ENCODE data around the gene TOGARAM2. TPM values are rescaled to one million over a fixed set of nuclear protein-coding genes. Genes with fewer than 3 reads are reported as not detected.
A peak's percentile ranks its signal among the peaks of the same experiment; 100 is the strongest.

TOGARAM2 gene
- total RNA-seq, 1 experiment from 2014 or later = 0.76 TPM

DNA sequence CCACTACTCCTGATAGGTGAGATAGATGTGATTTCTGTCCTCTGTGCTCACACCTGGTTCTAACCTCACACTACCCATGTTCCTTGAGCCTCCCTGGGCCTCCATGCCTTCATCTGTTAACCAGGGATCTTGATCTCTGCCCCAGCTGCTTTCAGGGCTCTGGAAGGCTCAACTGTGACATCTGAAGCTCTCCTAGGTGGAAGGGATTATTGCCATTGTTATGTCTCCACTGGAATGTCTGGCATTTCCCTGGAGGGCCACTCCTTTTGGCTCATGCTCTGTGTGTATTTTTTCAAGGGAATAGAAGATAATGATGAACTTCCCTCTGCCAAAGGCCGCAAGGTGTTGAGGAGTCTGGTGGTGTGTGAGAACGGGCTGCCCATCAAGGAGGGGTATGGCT, 52.1 kb downstream of the TOGARAM2 start:
- TF ChIP-seq POLR2AphosphoS5 (IDR thresholded peaks at IDR 0.05; ENCODE audit: low read depth, low read length) (no peak), JUND (IDR thresholded peaks at IDR 0.05) (no peak), REST (IDR thresholded peaks at IDR 0.05; ENCODE audit: low read depth) (no peak), SRF (IDR thresholded peaks at IDR 0.05; ENCODE audit: low read depth) (no peak), EZH2phosphoT487 (IDR thresholded peaks at IDR 0.05; ENCODE audit: borderline replicate concordance) (no peak), CEBPB (IDR thresholded peaks at IDR 0.05; ENCODE audit: low read depth) (no peak), RAD21 (IDR thresholded peaks at IDR 0.05; ENCODE audit: low read depth) (no peak), POLR2A (IDR thresholded peaks at IDR 0.05; ENCODE audit: borderline replicate concordance, extremely low read depth, insufficient read depth, insufficient read length) (no peak), TCF7L2 (IDR thresholded peaks at IDR 0.05; ENCODE audit: borderline replicate concordance, extremely low read depth, insufficient read depth, insufficient read length) (no peak), YY1 (IDR thresholded peaks at IDR 0.05; ENCODE audit: extremely low read depth, insufficient replicate concordance, low read depth, low read length) (no peak), FOSL1 (IDR thresholded peaks at IDR 0.05; ENCODE audit: low read depth) (no peak), CBX3 (IDR thresholded peaks at IDR 0.05; ENCODE audit: low read depth) (no peak), ELF1 (IDR thresholded peaks at IDR 0.05; ENCODE audit: borderline replicate concordance, low read depth) (no peak), ZFX (IDR thresholded peaks at IDR 0.05) (no peak), EGR1 (IDR thresholded peaks at IDR 0.05; ENCODE audit: low read depth) (no peak), EZH2 (IDR thresholded peaks at IDR 0.05) (no peak), ZNF274 (IDR thresholded peaks at IDR 0.05; ENCODE audit: low read depth, low read length) (no peak)
- TF ChIP-seq, protein P1, sequence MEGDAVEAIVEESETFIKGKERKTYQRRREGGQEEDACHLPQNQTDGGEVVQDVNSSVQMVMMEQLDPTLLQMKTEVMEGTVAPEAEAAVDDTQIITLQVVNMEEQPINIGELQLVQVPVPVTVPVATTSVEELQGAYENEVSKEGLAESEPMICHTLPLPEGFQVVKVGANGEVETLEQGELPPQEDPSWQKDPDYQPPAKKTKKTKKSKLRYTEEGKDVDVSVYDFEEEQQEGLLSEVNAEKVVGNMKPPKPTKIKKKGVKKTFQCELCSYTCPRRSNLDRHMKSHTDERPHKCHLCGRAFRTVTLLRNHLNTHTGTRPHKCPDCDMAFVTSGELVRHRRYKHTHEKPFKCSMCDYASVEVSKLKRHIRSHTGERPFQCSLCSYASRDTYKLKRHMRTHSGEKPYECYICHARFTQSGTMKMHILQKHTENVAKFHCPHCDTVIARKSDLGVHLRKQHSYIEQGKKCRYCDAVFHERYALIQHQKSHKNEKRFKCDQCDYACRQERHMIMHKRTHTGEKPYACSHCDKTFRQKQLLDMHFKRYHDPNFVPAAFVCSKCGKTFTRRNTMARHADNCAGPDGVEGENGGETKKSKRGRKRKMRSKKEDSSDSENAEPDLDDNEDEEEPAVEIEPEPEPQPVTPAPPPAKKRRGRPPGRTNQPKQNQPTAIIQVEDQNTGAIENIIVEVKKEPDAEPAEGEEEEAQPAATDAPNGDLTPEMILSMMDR (IDR thresholded peaks at IDR 0.05 in 2 of 3, conservative IDR thresholded peaks at IDR 0.05 in 1 of 3; ENCODE audit: borderline replicate concordance in 1 of 3, insufficient read depth in 1 of 3, low read depth in 2 of 3, low read length in 2 of 3) = no peak
- TF ChIP-seq, protein P2, sequence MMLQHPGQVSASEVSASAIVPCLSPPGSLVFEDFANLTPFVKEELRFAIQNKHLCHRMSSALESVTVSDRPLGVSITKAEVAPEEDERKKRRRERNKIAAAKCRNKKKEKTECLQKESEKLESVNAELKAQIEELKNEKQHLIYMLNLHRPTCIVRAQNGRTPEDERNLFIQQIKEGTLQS (IDR thresholded peaks at IDR 0.05) = no peak
- TF ChIP-seq, protein P3, sequence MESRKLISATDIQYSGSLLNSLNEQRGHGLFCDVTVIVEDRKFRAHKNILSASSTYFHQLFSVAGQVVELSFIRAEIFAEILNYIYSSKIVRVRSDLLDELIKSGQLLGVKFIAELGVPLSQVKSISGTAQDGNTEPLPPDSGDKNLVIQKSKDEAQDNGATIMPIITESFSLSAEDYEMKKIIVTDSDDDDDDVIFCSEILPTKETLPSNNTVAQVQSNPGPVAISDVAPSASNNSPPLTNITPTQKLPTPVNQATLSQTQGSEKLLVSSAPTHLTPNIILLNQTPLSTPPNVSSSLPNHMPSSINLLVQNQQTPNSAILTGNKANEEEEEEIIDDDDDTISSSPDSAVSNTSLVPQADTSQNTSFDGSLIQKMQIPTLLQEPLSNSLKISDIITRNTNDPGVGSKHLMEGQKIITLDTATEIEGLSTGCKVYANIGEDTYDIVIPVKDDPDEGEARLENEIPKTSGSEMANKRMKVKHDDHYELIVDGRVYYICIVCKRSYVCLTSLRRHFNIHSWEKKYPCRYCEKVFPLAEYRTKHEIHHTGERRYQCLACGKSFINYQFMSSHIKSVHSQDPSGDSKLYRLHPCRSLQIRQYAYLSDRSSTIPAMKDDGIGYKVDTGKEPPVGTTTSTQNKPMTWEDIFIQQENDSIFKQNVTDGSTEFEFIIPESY (IDR thresholded peaks at IDR 0.05; ENCODE audit: extremely low read depth, insufficient replicate concordance, low read length) = no peak
- DNase-seq (ENCODE audit: low read depth, low spot score) = no peak
- Histone ChIP-seq H3K9ac (ENCODE audit: low read length) (no peak overlapping the region), H3K9me2 (ENCODE audit: insufficient read depth) (0 out of 2 replicates have a peak, but pooled peaks cover 3% of the 10 kb centered on the region), H3K9me3 (ENCODE audit: control insufficient read depth in 1 of 2, insufficient read depth in 1 of 2, low read depth in 1 of 2, low read length in 2 of 2) (no peaks in the 10 kb centered on the region), H3K27me3 (ENCODE audit: insufficient read depth, low read length) (no peaks in the 10 kb centered on the region), H4K20me1 (ENCODE audit: insufficient read depth) (no peaks in the 10 kb centered on the region), H2AFZ (ENCODE audit: low read depth, low read length, poor library complexity, severe bottlenecking) (peak overlapping the region; percentile 8), H3K36me3 (ENCODE audit: control insufficient read depth in 1 of 2, insufficient read depth in 2 of 2, low read length in 2 of 2) (no peaks in the 10 kb centered on the region), H3K4me3 (replicated peaks in 1 of 2; ENCODE audit: low read depth in 1 of 2, low read length in 2 of 2) (0 out of 4 replicates have a peak overlapping the region, but pooled peaks of 1 of the 2 experiments have one; percentile 10), H3K27ac (ENCODE audit: low read depth, low read length) (no peak overlapping the region), H3K4me2 (ENCODE audit: low read length) (peak overlapping the region; percentile 54), H3K4me1 (ENCODE audit: control insufficient read depth in 1 of 2, insufficient read depth in 2 of 2, low read length in 2 of 2) (peaks cover 11 to 15% of the 10 kb centered on the region in 2 experiments; a peak in 3 of 4 replicates), H3K79me2 (ENCODE audit: insufficient read depth, low read length) (no peaks in the 10 kb centered on the region)
- BruUV-seq (replicated peaks) = no TSS peak
- intact Hi-C loops (cut with micrococcal nuclease) = no loop called here
- POLR2A ChIA-PET = no interaction called here
- ATAC-seq = peak; percentile 80
- RAD21 ChIA-PET (ENCODE audit: low non-redundant PET in 1 of 2, low total read pairs in 2 of 2, uncharacterized antibody in 2 of 2, unreplicated experiment in 2 of 2) = no interaction called here
- CTCF ChIA-PET = no interaction called here
